GM12892 (cell line): Measurements from ENCODE around the gene PHLDB3.

Experiments
- DNase-seq: peaks from one replicate; pipeline ENCODE4 v3.0.0; 2011; ENCODE audit not compliant: insufficient read length
- FAIRE-seq: peaks from 2 replicates; lab custom pipeline; 2011; peaks lifted over from hg19 to GRCh38; lab: Jason Lieb, UNC
- POLR2A ChIP-seq: IDR thresholded peaks from 2 replicates; pipeline ENCODE4 v1.6.1; 2011; ENCODE audit warnings: low read depth, low read length, control low read depth
- POLR2AphosphoS5 ChIP-seq: IDR thresholded peaks from 2 replicates; pipeline ENCODE4 v1.6.1; 2011; ENCODE audit warnings: low read depth, low read length, control low read depth
- TAF1 ChIP-seq: IDR thresholded peaks from 2 replicates; pipeline ENCODE4 v1.6.1; 2011; ENCODE audit warnings: low read depth, mild to moderate bottlenecking, control low read depth, low read length, borderline replicate concordance

Gene PHLDB3

DNA sequence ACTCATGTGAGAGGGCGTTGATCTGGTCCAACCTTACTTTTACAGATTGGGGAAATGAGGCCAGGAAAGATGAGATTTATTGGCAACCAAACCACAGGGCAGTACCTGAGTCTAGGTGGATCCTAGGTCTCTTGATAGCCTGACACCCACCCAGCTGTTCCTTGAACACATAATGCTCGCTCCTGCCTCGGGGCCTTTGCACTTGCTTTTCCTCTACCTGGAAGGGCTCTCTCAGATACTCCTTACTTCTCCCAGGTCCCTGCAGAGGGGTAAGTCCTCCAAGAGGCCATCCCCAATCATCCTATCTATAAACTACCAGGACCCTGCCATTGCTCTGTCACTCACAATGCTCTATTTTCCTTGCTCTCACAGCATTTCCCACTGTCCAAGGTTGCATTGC is 35.8 kb upstream of the PHLDB3 start:
- TF ChIP-seq POLR2A: no peak
- TF ChIP-seq POLR2AphosphoS5: no peak
- TF ChIP-seq TAF1: no peak
- FAIRE-seq: no peak
- DNase-seq: no peak

DNA sequence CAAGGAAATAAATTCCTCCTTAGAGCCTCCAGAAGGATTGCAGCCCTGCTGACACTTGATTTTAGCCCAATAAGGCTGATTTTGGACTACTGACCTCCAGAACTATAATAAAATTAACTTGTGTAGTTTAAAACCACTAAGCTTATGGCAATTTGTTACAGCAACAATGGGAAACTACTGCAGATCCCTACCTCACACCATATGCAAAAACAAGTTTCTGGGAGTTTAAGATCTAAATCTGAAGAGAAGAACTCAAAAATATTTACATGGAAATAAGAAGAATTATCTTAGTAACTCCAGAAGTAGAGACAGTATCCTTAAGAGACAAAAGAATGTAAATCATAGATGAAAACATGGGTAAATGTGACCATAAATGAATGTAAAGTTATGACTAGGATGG is 34.4 kb upstream of the PHLDB3 start:
- no peak for DNase-seq
- TF ChIP-seq POLR2AphosphoS5 (no peak), TAF1 (no peak), POLR2A (no peak)
- FAIRE-seq: no peak

DNA sequence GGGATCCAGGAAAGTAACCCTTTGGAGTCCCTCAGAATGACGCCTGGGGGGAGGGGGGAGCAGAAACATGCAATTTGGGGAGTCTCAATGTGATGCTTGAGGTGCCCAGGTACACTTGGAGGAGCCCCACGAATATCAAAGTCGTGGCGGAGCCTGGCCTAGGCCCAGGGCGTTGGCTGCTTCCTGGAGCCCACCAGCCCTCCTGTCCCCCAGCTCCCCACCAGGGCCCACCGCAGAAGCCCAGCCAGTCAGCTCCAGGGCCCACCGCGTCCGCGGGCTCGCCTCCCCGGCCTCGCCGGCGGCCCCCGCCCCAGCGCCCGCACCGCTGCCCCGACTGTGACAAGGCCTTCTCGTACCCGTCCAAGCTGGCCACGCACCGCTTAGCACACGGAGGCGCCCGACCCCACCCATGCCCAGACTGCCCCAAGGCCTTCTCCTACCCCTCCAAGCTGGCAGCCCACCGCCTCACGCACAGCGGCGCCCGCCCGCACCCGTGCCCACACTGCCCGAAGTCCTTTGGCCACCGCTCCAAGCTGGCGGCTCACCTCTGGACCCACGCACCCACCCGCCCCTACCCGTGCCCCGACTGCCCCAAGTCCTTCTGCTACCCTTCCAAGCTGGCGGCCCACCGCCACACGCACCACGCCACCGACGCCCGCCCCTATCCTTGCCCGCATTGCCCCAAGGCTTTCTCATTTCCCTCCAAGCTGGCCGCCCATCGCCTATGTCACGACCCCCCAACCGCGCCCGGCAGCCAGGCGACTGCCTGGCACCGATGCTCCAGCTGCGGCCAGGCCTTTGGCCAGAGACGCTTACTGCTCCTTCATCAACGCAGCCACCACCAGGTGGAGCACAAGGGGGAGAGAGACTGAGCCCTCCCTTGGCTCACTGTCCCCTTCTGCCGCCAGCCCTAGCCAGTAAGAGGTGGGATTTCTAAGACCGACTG is 30.5 kb upstream of the PHLDB3 start:
- FAIRE-seq: no peak
- no peak for DNase-seq
- TF ChIP-seq TAF1 (no peak), POLR2A (no peak), POLR2AphosphoS5 (no peak)

DNA sequence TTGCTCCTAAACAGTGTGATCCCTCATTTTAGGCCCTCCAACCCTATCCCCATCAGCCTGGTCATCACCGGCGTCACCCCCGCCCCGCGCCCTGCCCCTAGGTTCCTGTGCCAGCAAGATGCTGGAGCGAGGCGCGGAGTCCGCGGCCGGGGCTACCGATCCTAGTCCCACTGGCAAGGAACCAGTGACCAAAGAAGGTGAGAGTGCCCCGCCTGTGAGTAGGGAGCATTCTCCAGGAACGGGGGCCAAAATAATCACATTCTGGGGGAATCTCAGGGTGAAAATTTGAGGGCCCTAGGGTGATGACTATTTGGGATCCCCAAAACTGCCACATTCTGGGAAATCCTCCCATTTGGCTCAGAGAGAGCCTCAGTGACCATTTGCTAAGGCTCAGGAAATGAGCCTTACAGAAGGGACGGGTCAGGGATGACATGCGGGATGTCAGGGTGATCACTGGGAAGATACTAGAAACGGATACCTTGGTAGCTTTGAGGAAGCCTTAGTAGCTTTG is 29.8 kb upstream of the PHLDB3 start:
- TF ChIP-seq TAF1 (no peak), POLR2A (no peak), POLR2AphosphoS5 (no peak)
- FAIRE-seq (no peak), DNase-seq (no peak)

DNA sequence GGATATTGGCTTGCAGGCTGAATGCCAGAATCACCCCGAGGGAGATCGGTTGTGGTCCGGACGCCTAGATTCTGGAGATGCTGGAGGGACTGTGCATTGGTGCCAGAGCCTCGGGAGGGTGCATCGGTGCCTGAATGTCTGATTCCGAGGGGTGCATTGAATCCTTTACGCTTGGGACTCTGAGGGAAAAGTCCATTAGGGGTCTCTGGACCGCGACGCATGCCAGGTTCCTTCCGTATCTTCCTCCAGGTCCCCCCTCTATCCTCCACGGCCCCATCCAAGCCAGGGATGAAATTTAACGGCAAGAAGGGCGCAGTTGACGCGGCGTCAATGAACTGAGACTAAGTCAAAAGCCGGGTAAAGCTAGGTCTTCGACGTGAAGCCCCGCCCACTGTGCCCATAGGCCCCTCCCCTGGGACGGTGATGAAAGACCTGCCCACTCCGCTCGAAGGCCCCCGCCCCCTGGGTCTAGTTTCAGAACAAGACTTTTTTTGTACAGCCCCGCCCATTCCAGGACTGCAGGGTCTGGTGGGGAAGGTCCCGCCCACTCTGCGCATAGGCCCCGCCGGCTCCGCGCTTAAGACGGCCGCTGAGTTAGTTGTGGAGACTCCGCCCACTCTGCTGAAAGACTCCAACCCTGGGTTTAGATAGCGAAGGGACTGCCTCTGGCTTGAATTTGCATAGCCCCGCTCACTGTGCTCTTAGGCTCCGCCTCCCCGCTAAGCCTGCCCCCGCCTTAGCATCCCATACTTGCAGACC is 29.2 kb upstream of the PHLDB3 start:
- FAIRE-seq (no peak), DNase-seq (peak; percentile 88)
- TF ChIP-seq POLR2A: no peak
- TF ChIP-seq TAF1: no peak
- no peak for TF ChIP-seq POLR2AphosphoS5

DNA sequence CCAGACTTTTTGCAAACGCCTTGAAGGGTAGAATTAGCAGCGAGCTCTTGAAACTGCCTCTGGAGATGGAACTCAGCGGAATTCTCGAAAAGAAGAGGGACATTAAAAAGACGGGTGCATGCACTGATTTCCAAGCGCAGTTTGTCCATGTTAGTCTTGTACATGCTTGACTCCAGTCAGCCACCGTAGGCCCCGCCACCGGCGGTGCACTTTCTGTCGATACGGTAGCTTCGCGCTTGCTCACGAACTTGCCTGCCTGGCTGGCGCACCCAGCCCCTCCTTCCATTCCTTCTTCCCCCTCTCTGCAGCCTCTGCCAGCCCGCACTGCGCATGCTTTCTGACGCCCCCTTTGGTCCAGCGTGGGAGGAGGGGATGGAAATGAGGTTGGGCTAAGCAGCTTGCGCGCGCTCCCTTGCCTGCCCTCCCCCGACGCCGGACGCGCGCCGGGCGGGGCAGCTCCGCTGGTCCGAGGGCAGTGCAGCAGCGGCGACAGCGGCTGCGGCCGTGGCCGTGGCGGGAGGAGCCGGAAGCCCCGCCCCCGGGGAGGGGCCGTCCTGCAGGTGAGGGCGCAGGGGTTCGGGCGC is 28.5 kb upstream of the PHLDB3 start, which contains the start of gene ZNF575:
Gene ZNF575 (plus strand): TSS at position 227 of the 584 bp plus-strand sequence. CDS start 1,235 bp downstream, outside the sequence.
- TF ChIP-seq POLR2A (peak; percentile 29; the same call in 1 of the 2 replicates), POLR2AphosphoS5 (no peak)

DNA sequence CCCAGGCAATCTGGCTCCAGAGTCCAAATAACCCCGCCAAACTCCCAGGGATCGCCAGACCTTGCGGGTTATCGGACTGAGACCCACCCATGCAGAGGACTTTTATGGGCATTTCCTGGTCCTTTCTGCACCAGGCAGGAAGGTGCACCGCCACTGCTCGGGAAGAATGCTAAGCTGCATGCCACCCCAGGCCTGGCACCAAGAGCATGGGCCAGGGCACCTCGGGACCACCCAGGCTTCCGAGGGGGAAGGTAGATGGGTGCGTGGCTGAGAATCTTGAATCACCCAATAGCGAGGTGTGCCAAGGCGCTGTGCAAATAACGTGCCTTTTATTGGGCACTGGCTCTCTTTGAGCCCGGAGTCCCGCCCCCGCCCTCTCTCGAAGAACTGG is 28.0 kb upstream of the PHLDB3 start:
- TF ChIP-seq TAF1 (no peak), POLR2A (no peak), POLR2AphosphoS5 (no peak)
- no peak for DNase-seq

More for the DNA sequence above, 28.5 kb upstream of the PHLDB3 start, which contains the start of gene ZNF575:
- FAIRE-seq (peak; percentile 97), DNase-seq (peak; percentile 78)

DNA sequence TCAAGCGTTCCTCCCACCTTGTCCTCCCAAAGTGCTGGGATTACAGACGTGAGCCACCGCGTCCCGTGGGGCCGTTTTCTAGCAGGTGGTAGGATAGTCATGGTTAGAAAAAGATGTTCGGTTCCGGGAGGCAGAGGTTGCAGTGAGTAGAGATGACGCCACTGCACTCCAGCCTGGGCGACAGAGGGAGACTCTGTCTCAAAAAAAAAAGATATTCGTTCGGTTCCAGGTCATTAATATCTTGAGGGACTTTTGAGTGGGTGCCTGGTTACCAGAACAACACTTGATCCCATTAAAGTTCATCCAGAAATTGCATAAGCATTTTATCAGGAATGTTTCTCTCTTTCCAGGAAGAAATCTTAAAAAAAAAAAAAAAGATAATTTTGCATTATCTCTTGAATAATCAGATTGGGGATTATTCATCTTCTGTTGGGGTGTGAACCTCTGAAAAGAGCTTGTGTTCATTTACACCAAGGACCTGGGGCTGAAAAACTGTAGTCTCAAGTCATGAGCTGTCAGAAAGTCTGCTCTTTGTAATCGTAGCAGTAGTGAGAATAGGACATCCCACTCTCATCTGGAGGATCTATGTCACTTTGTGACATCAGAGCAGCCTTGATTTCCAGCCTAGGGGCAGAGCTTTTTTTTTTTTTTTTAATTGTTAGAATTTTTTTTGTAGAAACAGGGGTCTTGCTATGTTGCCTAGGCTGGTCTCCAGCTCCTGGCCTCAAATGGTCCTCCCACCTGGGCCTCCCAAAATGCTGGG is 23.5 kb upstream of the PHLDB3 start:
- FAIRE-seq (no peak), DNase-seq (no peak)
- TF ChIP-seq POLR2AphosphoS5 (no peak), POLR2A (no peak), TAF1 (no peak)

More for the DNA sequence above, 28.0 kb upstream of the PHLDB3 start:
- FAIRE-seq: no peak

DNA sequence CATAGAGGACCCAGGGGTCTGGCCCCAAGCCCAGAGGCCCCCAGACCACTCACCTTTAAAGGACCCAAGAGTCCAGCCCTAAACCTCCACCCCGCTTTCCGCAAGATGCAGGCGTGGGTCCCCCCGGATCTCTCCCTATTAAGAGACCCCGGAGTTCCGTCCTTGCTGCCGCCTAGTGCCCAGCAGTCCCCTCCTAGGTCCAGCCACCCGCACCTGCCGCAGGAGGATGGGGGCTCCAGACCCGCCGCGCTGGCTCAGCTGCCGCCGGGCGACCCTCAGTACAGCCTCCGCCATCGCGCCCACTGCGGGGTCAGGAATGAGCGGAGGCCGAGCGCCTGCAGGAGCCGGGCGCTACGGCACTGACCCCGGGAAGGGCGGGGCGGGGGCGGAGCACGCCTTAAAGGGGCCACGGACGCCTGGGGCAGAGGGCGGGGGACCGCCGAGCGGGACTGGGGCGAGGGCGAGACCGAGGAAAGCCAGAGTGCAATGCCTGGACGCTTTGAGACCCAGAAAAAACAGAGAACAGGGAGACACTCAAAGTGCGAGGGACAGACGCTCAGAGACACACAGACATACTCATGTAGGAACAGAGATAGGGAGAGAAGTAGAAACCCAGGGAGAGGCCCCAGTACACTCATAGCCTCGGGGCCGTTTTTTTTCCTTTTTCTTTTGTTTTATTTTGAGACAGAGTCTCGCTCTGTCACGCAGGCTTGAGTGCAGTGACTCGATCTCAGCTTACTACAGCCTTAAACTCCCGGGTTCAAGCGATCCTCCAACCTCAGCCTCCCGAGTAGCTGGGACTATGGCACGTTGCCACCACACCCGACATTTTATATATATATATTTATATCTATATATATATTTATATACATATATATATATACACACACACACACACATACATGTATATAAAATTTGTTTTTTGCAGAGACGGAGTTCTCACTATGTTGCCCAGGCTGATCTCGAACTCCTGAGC is 22.6 kb upstream of the PHLDB3 start, which contains the start of gene ETHE1:
Gene ETHE1 (minus strand): TSS at position 318 of the 976 bp plus-strand sequence. CDS start 24 bp downstream, at position 294.
- TF ChIP-seq POLR2A: peak; percentile 73; the same call in 1 of the 2 replicates
- peak; percentile 69; the same call in 1 of the 2 replicates for TF ChIP-seq TAF1
- TF ChIP-seq POLR2AphosphoS5: peak; percentile 64
- peak; percentile 60 for FAIRE-seq
- peak; percentile 82 for DNase-seq
